DND-41 (cell line): ENCODE data around the gene CIITA.

Experiments used
- EZH2 ChIP-seq: IDR thresholded peaks from 3 replicates; pipeline ENCODE4 v1.6.1; 2012; ENCODE audit warnings: borderline replicate concordance, low read depth, mild to moderate bottlenecking, moderate library complexity, low read length, inconsistent platforms; ENCODE audit not compliant: severe bottlenecking
- TF ChIP-seq, protein P1 (sequence below): IDR thresholded peaks from 2 replicates; pipeline ENCODE4 v1.5.1; 2012; ENCODE audit warnings: borderline replicate concordance, low read length, moderate library complexity, mild to moderate bottlenecking; ENCODE audit not compliant: poor library complexity, severe bottlenecking; ENCODE audit errors: extremely low read depth

DNA sequence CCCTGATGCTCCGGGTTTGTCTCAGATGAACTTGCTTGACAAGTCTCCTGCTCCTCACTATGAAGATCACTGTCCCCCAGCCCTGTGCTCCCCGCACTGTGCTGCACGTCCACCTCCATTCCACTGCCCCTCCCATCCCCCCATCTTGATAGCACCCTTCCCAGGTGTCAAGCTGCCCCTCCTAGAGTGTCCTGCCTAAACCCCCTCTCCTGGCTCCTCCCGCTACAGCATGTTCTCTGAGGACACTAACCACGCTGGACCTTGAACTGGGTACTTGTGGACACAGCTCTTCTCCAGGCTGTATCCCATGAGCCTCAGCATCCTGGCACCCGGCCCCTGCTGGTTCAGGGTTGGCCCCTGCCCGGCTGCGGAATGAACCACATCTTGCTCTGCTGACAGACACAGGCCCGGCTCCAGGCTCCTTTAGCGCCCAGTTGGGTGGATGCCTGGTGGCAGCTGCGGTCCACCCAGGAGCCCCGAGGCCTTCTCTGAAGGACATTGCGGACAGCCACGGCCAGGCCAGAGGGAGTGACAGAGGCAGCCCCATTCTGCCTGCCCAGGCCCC, 46.7 kb downstream of the CIITA start:
- TF ChIP-seq, protein P1, sequence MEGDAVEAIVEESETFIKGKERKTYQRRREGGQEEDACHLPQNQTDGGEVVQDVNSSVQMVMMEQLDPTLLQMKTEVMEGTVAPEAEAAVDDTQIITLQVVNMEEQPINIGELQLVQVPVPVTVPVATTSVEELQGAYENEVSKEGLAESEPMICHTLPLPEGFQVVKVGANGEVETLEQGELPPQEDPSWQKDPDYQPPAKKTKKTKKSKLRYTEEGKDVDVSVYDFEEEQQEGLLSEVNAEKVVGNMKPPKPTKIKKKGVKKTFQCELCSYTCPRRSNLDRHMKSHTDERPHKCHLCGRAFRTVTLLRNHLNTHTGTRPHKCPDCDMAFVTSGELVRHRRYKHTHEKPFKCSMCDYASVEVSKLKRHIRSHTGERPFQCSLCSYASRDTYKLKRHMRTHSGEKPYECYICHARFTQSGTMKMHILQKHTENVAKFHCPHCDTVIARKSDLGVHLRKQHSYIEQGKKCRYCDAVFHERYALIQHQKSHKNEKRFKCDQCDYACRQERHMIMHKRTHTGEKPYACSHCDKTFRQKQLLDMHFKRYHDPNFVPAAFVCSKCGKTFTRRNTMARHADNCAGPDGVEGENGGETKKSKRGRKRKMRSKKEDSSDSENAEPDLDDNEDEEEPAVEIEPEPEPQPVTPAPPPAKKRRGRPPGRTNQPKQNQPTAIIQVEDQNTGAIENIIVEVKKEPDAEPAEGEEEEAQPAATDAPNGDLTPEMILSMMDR: no peak
- TF ChIP-seq EZH2: no peak
